Esophagus squamous epithelium (tissue), 5 donors: ENCODE data around the gene GTF2H4. TPM values are rescaled to one million over a fixed set of nuclear protein-coding genes. Genes with fewer than 3 reads are reported as not detected.
"Not testable (repeated sequence)": the region's sequence is repeated elsewhere in the genome, so short reads cannot be mapped to it uniquely, and the experiment has no call there.

Experiments
- DNase-seq: peaks from one replicate; lab custom pipeline; 2025; lab: John Stamatoyannopoulos, UW
- H3K27ac ChIP-seq, 4 donors: fragments of 200-600 bp; sonication (generic); one replicate each; pipeline ENCODE4 v1.5.1; 2016 to 2019; ENCODE audit warnings: mild to moderate bottlenecking in 1 of 4
- H3K27me3 ChIP-seq, 4 donors: fragments of 200-600 bp; sonication (generic); 1 replicate in 3 of 4; 2 replicates in 1 of 4; pipeline versions ENCODE4 v1.5.1 to v1.6.0; 2017 to 2021; ENCODE audit warnings: antibody characterized with exemption in 1 of 4
- H3K36me3 ChIP-seq, 3 donors: fragments of 200-600 bp; sonication (generic); one replicate each; pipeline ENCODE4 v1.5.1; 2016 to 2019
- H3K4me1 ChIP-seq, 3 donors: fragments of 200-600 bp; sonication (generic); one replicate each; pipeline ENCODE4 v1.5.1; 2017 to 2019
- H3K4me3 ChIP-seq, 4 donors: fragments of 200-600 bp; sonication (generic); 1 replicate in 3 of 4; 2 replicates in 1 of 4; pipeline ENCODE4 v1.5.1; 2016 to 2019; ENCODE audit warnings: mild to moderate bottlenecking in 2 of 4, moderate library complexity in 1 of 4
- H3K9me3 ChIP-seq, 3 donors: fragments of 200-600 bp; sonication (generic); one replicate each; pipeline ENCODE4 v1.5.1; 2016 to 2019
- POLR2A ChIP-seq, 4 donors: fragments of 450-650 bp; IDR thresholded peaks; one replicate each; pipeline ENCODE4 v1.6.1; 2017; ENCODE audit warnings: antibody characterized with exemption in 4 of 4, mild to moderate bottlenecking in 4 of 4, moderate library complexity in 3 of 4
- WGBS, 2 donors: methylation state at CpG; one replicate each; pipeline ENCODE4 v1.1.5; 2018; 5-methylcytosine and 5-hydroxymethylcytosine counted together
- intact Hi-C: fragments of 100-400 bp; cut with DNase I; formaldehyde crosslinking; loops from one replicate; pipeline ENCODE4 v1.15.0; 2022
- total RNA-seq, 4 donors: library from RNA; depleted of rRNA; stranded (reverse); fragments of >200 nt; gene quantifications; one replicate each; pipeline ENCODE4 v1.1.0, GENCODE V29; 2016
- TF ChIP-seq, protein P1 (sequence below), 6 experiments: fragments of 450-650 bp in 4 of 6; fragments of 200-600 bp in 2 of 6; sonication (generic) in 2 of 6; IDR thresholded peaks; one replicate each; pipeline ENCODE4 v1.5.1; 2016 to 2019; ENCODE audit warnings: antibody characterized with exemption in 6 of 6, mild to moderate bottlenecking in 4 of 6, moderate library complexity in 4 of 6
- donor health status: DM: yes; HTN: yes; CAD: no.

GTF2H4 gene
- total RNA-seq, 4 donors from 2014 or later: 10.3 to 26.7 (median 12.4) TPM

DNA sequence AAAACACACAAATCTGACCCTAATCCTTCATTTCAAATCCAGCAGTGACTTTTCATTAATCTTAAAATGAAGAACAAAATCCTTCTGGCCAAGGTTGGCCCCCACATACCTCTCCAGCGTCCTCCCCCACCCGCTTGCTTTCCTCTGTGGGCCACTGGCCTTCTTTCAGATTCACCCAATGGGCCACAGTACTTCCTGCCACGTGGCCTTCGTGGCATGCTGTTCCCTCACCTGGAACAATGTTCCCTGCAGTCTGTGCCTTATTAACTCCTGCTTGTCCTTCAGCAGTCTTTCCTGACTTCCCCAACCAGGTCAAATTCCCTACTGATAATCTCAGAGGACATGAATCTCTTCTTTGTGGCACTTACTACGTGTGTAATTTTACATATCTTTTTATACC, 5.3 kb upstream of the GTF2H4 start:
- Histone ChIP-seq H3K36me3 (peaks cover 15 to 28% (median 17%) of the 10 kb centered on the region in 3 donors), H3K4me1 (peaks cover 0 to 16% (median 2%) of the 10 kb centered on the region in 3 donors), H3K27ac (no peak overlapping the region), H3K27me3 (no peaks in the 10 kb centered on the region), H3K9me3 (no peaks in the 10 kb centered on the region), H3K4me3 (no peak overlapping the region)
- TF ChIP-seq, protein P1, sequence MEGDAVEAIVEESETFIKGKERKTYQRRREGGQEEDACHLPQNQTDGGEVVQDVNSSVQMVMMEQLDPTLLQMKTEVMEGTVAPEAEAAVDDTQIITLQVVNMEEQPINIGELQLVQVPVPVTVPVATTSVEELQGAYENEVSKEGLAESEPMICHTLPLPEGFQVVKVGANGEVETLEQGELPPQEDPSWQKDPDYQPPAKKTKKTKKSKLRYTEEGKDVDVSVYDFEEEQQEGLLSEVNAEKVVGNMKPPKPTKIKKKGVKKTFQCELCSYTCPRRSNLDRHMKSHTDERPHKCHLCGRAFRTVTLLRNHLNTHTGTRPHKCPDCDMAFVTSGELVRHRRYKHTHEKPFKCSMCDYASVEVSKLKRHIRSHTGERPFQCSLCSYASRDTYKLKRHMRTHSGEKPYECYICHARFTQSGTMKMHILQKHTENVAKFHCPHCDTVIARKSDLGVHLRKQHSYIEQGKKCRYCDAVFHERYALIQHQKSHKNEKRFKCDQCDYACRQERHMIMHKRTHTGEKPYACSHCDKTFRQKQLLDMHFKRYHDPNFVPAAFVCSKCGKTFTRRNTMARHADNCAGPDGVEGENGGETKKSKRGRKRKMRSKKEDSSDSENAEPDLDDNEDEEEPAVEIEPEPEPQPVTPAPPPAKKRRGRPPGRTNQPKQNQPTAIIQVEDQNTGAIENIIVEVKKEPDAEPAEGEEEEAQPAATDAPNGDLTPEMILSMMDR (IDR thresholded peaks at IDR 0.05): no peak
- no peak for TF ChIP-seq POLR2A (IDR thresholded peaks at IDR 0.05)
- DNase-seq: no peak
- WGBS, 2 donors: 26 to 33% methylated on average over 5 of the region's 5 CpGs
- intact Hi-C loops: no loop called here

GRCh38 chr6:30903236-30903635, 4.8 kb upstream of the GTF2H4 start:
- TF ChIP-seq, protein P1 (IDR thresholded peaks at IDR 0.05): no peak
- TF ChIP-seq POLR2A (IDR thresholded peaks at IDR 0.05): no peak
- Histone ChIP-seq H3K36me3 (peaks cover 10 to 23% (median 12%) of the 10 kb centered on the region in 3 donors), H3K4me3 (no peak overlapping the region), H3K27ac (no peak overlapping the region), H3K9me3 (no peaks in the 10 kb centered on the region), H3K4me1 (peaks cover 0 to 17% (median 2%) of the 10 kb centered on the region in 3 donors), H3K27me3 (no peaks in the 10 kb centered on the region)
- DNase-seq: no peak
- intact Hi-C loops: no loop called here
- WGBS, 2 donors: 68 to 87% methylated on average over 4 of the region's 4 CpGs

- Histone ChIP-seq H3K4me1 (peaks cover 6 to 26% (median 12%) of the 10 kb centered on the region in 3 donors), H3K4me3 (peak overlapping the region; percentile 57 to 89 (median 71)), H3K27ac (peak overlapping the region; percentile 23 to 57 (median 45)), H3K36me3 (peaks cover 0 to 29% (median 7%) of the 10 kb centered on the region in 3 donors)
- H3K27me3 ChIP-seq, DNase-seq, intact Hi-C loops, H3K9me3 ChIP-seq: not testable (repeated sequence)
- WGBS, 2 donors: 45 to 52% methylated on average over 9 to 12 of the region's 16 CpGs
These were observed 683 bp upstream of the GTF2H4 start for GRCh38 chr6:30907290-30907757.

DNA sequence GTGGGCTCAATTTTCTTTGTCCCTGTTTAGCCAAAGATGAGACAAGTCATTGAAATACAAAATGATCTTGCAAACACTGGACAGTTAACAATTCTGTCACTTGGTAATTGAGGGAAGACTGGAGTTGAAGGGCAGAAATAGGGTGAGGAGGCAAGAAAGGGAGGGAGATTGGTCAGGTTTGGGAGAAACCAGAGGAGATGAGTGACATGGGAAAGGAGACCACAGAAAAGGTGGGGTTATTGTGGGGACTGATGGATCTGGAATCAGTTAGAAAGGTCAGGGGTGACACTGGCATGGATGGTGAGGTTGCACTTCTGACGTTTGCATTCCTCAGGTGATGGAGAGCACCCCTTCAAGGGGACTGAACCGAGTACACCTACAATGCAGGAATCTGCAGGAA, 693 bp downstream of the GTF2H4 start:
- no peaks in the 10 kb centered on the region for H3K9me3 ChIP-seq
- H3K36me3 ChIP-seq: peaks cover 0 to 39% (median 7%) of the 10 kb centered on the region in 3 donors
- H3K4me3 ChIP-seq: peak overlapping the region; percentile 57 to 89 (median 71)
- peak overlapping the region in 3 of 4 donors; percentile 57 to 81 (median 74) for H3K27ac ChIP-seq
- H3K27me3 ChIP-seq: no peaks in the 10 kb centered on the region
- 13 to 27% methylated on average over 2 of the region's 2 CpGs for WGBS, 2 donors
- DNase-seq: no peak
- TF ChIP-seq, protein P1 (IDR thresholded peaks at IDR 0.05): no peak
- TF ChIP-seq POLR2A (IDR thresholded peaks at IDR 0.05): no peak
- H3K4me1 ChIP-seq: peaks cover 13 to 29% (median 19%) of the 10 kb centered on the region in 3 donors
- intact Hi-C loops: no loop called here

GRCh38 chr6:30910473-30910872, 2.5 kb downstream of the GTF2H4 start:
- H3K36me3 ChIP-seq: peaks cover 0 to 39% (median 7%) of the 10 kb centered on the region in 3 donors
- H3K27ac ChIP-seq, intact Hi-C loops, DNase-seq, H3K9me3 ChIP-seq, H3K4me3 ChIP-seq, H3K27me3 ChIP-seq: not testable (repeated sequence)
- peaks cover 27 to 43% (median 27%) of the 10 kb centered on the region in 3 donors for H3K4me1 ChIP-seq
- 86 to 97% methylated on average over 6 to 10 of the region's 12 CpGs for WGBS, 2 donors

- no peak for TF ChIP-seq POLR2A (IDR thresholded peaks at IDR 0.05)
- TF ChIP-seq, protein P1 (IDR thresholded peaks at IDR 0.05): no peak
- intact Hi-C loops: no loop called here
- 76 to 81% methylated on average over 8 of the region's 8 CpGs for WGBS, 2 donors
These were observed 4.9 kb downstream of the GTF2H4 start for GRCh38 chr6:30912746-30913520.

More at GRCh38 chr6:30912746-30913520, 4.9 kb downstream of the GTF2H4 start:
- no peak for DNase-seq
- no peaks in the 10 kb centered on the region for H3K27me3 ChIP-seq
- H3K9me3 ChIP-seq: no peaks in the 10 kb centered on the region
- peak overlapping the region; percentile 88 to 97 (median 95) for H3K27ac ChIP-seq
- H3K4me1 ChIP-seq: peaks cover 25 to 59% (median 31%) of the 10 kb centered on the region in 3 donors
- H3K36me3 ChIP-seq: peaks cover 0 to 54% (median 7%) of the 10 kb centered on the region in 3 donors
- peak overlapping the region in 2 of 4 donors; percentile 63 to 80 for H3K4me3 ChIP-seq
